GM12873 (cell line): ENCODE measurements around the gene CNEP1R1.

Experiments
- CTCF ChIP-seq: IDR thresholded peaks from 2 replicates; pipeline ENCODE4 v1.5.1; 2012; ENCODE audit warnings: low read depth, mild to moderate bottlenecking, moderate library complexity, low read length, control low read depth; ENCODE audit not compliant: insufficient read depth; ENCODE audit errors: missing control alignments

CNEP1R1 gene

GRCh38 chr16:50006964-50007363 lies 18.1 kb upstream of the CNEP1R1 start:
- no peak for TF ChIP-seq CTCF

- TF ChIP-seq CTCF = no peak
Measured at GRCh38 chr16:50007744-50008143, 17.3 kb upstream of the CNEP1R1 start.

GRCh38 chr16:50010212-50010611 lies 14.8 kb upstream of the CNEP1R1 start:
- TF ChIP-seq CTCF = no peak

GRCh38 chr16:50011707-50012106 lies 13.3 kb upstream of the CNEP1R1 start:
- no peak for TF ChIP-seq CTCF

- no peak for TF ChIP-seq CTCF
Measured at GRCh38 chr16:50012182-50012581, 12.8 kb upstream of the CNEP1R1 start.

- TF ChIP-seq CTCF = no peak
Measured at GRCh38 chr16:50015631-50016030, 9.4 kb upstream of the CNEP1R1 start.

GRCh38 chr16:50017553-50017952 lies 7.5 kb upstream of the CNEP1R1 start:
- TF ChIP-seq CTCF = no peak

GRCh38 chr16:50021544-50021943 lies 3.5 kb upstream of the CNEP1R1 start:
- TF ChIP-seq CTCF = peak; percentile 37
